HG02840 (cell line): Measurements from ENCODE around the gene CHSY3.

Experiments
- ATAC-seq: cut with Tn5 transposase; IDR thresholded peaks from one replicate; pipeline ENCODE4 v1.9.1; 2021; ENCODE audit warnings: mild to moderate bottlenecking, moderate library complexity, moderate number of reproducible peaks; ENCODE audit not compliant: unreplicated experiment, low FRiP score

CHSY3 gene

GRCh38 chr5:130021000-130021399 is 116.7 kb downstream of the CHSY3 start:
- ATAC-seq: no peak

GRCh38 chr5:130021876-130022275 is 117.6 kb downstream of the CHSY3 start:
- no peak for ATAC-seq

GRCh38 chr5:130023604-130024003 is 119.3 kb downstream of the CHSY3 start:
- no peak for ATAC-seq

DNA sequence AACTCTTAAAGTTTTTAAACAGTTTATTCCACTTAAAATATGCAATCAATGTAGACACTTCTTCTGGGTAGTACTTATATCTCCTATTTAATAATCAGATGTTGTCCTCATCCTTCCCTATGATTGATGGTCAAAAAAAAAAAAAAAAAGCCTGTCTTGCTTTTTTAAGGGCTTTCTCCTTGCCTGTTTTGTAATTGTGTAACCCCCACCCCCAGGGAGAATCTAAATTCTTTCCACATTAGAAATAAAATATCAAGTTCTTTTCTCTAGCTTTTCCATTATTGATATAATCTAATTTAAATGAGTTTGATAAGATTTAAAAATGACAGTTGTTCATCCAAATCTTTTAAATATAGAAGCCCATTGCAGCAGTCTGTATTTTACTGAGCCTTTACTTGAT is 119.7 kb downstream of the CHSY3 start:
- ATAC-seq: no peak

GRCh38 chr5:130025511-130025910 is 121.2 kb downstream of the CHSY3 start:
- no peak for ATAC-seq

DNA sequence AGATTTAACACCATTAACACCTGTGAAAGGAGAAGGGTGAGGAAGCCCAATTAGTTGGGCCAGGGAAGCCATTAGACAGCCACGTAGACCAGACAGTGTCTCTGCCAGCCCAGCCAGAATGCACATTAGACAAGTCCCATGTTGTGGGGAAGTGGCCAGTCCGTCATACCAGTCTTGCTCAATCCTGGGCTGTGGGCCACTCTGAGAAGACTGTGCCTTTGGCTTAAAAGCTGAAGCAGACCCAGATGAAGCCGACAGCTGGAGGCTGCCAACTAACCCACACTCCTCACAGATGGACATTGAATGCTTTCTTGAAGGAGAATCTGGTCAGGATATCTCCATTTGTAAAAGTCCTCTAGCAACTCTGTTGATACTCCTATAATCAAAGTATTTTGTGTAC is 128.5 kb downstream of the CHSY3 start:
- no peak for ATAC-seq

GRCh38 chr5:130034566-130035210 is 130.4 kb downstream of the CHSY3 start:
- no peak for ATAC-seq

DNA sequence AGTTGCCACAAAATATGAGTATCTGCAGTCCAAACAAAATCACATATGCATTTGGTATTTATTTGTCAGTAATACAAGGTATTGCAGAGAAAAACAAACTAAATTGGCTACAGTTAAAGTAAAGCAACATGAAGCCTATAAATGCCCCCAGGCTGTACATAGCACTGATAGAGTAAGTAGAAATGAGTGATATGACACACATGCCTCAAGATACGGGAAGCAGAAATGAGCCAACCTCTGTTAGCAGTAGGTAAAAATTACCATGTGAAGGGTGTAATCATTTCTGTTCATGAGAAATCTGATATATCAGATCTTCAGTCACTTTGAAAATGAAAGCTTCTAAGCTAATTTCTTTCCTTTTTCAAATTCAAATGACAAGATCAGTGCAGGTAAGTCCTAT is 131.1 kb downstream of the CHSY3 start:
- no peak for ATAC-seq

DNA sequence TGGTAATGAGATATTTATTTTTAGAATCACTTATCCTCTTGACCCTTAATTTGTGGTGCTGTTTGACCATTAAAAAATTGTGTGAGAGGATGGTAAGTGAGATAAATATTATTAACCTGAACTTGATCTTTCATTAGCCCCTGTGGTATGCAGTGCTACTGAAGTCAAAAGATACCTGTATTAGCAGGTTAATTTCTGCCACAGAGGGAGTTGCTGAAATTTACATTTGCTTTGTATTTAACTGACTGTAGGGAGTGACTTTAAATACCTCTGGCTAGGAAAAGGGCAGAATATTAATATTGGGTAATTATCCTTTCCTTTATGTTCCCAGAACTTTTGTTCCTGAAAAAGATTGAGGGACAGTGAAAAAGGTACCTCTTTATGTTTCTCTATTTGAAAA is 133.6 kb downstream of the CHSY3 start:
- no peak for ATAC-seq

- no peak for ATAC-seq
Measured at GRCh38 chr5:130043834-130044233, 139.6 kb downstream of the CHSY3 start.

- no peak for ATAC-seq
Measured at GRCh38 chr5:130045334-130045733, 141.1 kb downstream of the CHSY3 start.

DNA sequence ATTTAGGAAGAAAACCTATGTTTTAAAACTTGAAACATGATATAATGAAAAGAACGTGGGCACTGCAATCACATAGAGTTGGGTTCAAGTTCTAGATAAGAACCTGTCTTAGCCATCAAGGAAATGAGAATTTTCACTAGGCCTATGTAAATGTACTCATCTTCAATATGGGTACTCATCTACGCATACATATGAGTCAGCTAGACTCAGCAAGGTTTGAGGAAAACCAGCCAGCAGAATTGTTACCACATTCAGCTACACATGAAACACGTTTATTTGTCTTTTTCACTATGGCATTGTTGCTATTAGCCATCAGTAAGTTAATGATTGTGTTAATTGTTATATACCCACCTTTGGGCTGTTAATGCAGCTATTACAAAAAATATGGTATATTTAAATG is 146.3 kb downstream of the CHSY3 start:
- ATAC-seq: no peak

- ATAC-seq: no peak
Measured at GRCh38 chr5:130052752-130053151, 148.5 kb downstream of the CHSY3 start.

- no peak for ATAC-seq
Measured at GRCh38 chr5:130055572-130055971, 151.3 kb downstream of the CHSY3 start.

DNA sequence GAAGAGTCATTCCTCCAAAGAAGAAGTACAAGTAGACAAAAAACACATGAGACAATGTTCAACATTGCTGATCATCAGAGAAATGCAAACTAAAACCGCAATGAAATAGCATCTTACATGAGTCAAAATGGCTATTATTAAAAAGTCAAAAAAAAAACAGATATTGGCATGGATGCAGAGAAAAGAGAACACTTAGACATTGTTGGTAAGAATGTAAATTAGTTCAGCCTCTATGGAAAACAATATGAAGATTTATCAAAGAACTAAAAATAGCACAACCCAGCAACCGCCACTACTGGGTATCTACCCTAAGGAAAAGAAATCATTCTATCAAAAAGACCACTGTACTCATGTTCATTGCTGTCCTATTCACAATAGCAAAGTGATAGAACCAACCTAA is 157.5 kb downstream of the CHSY3 start:
- no peak for ATAC-seq

- ATAC-seq: no peak
Measured at GRCh38 chr5:130063603-130064002, 159.3 kb downstream of the CHSY3 start.

DNA sequence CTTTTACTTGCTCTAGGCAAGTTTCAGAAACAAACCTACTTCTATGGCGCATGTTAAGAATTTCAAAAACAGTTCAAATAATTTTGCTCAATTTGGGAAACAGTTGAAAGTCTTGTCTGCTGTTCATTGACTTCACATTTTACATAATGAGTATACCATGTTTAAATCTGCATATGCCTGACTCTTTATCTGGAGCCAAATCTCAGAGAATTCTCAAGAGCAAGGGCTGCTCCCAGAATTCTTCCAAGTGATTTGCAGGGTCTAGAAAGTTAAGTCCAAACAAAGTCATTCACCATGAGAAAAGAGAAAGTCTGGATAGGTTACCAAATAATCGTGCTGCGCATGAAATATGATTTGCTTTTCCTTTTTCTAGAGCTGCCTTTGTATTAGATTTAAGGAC is 160.2 kb downstream of the CHSY3 start:
- ATAC-seq: no peak

DNA sequence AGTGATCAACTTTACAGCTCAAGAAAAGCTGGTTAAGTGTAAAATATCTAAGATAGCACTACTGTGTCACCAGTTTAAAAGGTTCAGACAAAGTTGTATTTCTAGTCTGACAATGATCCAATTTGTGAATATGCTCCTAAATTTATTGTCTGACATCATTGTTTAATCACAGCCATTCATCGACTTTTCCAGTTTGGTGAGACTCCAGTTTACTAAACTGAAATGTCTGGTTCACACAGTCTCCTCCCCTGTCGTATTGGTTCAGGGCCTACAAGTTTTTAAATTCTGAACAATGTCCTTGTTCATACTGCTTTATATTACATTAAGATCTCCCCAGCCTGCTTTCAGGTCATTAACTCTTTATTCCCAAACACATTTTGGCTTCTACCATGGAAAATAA is 161.4 kb downstream of the CHSY3 start:
- ATAC-seq: no peak

DNA sequence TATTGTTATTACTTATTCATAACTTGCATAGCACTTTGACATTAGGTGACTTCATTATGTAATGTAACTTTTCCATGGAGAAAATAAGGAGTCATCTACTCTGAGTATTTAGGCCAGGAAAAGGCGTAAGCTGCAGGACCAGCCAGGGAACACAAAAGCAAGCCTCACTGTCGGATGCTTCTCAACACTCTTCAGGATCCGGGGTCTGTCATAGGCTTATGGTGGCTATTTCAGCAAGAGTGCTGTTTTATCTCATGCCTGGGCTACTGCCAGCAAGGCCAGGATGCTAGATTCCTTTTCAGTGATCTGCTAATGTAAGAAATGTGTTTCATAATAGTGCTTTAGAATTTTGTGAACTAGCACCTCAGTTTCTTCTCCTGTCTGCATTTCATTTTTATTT is 162.4 kb downstream of the CHSY3 start:
- ATAC-seq: no peak

- ATAC-seq: no peak
Measured at GRCh38 chr5:130067364-130067763, 163.1 kb downstream of the CHSY3 start.

DNA sequence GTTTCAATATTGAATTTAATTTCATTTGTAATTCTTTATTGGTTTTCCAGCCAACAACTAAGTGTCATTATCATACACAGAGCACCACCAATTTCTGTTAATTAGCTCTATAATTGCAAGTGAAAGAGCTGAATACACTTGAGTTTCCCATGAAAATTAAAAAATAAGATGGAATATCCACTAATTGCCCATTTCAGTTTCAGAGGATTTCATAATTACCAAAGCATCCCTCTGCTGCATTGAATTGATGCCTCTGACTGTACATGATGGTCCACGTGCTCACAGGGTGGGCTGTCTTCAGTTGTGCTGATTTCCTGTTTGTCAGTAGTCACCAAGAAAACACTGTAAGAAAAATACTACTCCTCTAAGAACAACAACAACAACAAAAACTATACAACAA is 163.8 kb downstream of the CHSY3 start:
- no peak for ATAC-seq

DNA sequence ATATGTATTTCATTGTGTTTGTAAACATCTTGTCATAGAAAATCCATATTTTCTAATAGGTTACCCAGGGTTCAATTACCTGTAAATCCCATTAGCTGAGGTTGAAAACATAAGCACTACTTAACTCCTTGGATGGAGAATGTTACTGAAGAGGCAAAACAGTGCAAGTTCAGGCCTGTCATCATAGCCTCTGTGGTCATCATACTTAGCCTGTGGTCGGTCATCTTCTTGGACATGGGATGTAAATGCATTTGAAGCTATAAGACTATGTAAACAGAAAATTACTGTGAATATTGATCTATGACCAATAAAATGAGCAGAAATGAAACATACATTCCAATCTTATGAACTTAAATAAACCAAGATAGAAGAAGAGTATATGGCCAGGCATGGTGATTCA is 164.7 kb downstream of the CHSY3 start:
- ATAC-seq: no peak

DNA sequence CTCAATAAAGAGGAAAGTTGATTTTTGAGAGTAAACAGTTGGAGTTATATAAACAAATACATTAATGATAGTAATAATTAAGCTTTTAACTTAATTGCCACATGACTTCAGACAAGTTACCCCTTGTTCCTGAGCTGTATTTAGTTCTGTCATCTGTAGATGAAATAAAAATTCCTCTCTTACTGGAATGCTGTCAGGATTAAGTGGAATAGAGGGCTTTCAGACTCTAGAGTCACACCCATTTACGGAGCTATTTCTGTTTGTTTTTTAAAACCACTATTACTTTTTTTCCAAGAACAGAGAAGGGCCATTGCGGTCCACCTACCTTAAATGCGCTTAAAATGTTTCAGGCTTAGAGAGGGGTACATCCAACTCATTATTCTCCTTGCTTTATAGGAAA is 170.6 kb downstream of the CHSY3 start:
- no peak for ATAC-seq
